Lower leg skin (tissue), 4 donors: ENCODE data around the gene KHDRBS2. TPM values are rescaled to one million over a fixed set of nuclear protein-coding genes. Genes with fewer than 3 reads are reported as not detected.

ENCODE experiments used
- DNase-seq, 2 donors: peaks; one replicate each; pipeline ENCODE4 v3.0.0-alpha.2; 2019; ENCODE audit warnings: low spot score in 2 of 2
- H3K4me3 ChIP-seq: fragments of 200-600 bp; sonication (generic); 2 replicates; pipeline ENCODE4 v1.5.1; 2017; ENCODE audit warnings: mild to moderate bottlenecking, low read depth; ENCODE audit not compliant: poor library complexity, severe bottlenecking
- POLR2A ChIP-seq, 2 donors: fragments of 450-650 bp; IDR thresholded peaks; one replicate each; pipeline ENCODE4 v1.6.1; 2016 to 2017; ENCODE audit warnings: antibody characterized with exemption in 2 of 2, mild to moderate bottlenecking in 1 of 2, moderate library complexity in 1 of 2
- WGBS, 2 donors: methylation state at CpG; one replicate each; pipeline ENCODE4 v1.1.5; 2018; 5-methylcytosine and 5-hydroxymethylcytosine counted together
- intact Hi-C: fragments of 100-400 bp; cut with DNase I; formaldehyde crosslinking; loops from one replicate; pipeline ENCODE4 v1.15.0; 2023; ENCODE audit warnings: low total_unique reads
- total RNA-seq, 4 donors: library from RNA; depleted of rRNA; stranded (reverse); fragments of >200 nt; gene quantifications; one replicate each; pipeline ENCODE4 v1.1.0, GENCODE V29; 2016
- TF ChIP-seq, protein P1 (sequence below), 3 donors: fragments of 450-650 bp; IDR thresholded peaks; one replicate each; pipeline ENCODE4 v1.5.1; 2016; ENCODE audit warnings: antibody characterized with exemption in 3 of 3, mild to moderate bottlenecking in 3 of 3, moderate library complexity in 2 of 3

Gene KHDRBS2
- total RNA-seq, 4 donors from 2014 or later, result 0.19 TPM; not detected in 3

DNA sequence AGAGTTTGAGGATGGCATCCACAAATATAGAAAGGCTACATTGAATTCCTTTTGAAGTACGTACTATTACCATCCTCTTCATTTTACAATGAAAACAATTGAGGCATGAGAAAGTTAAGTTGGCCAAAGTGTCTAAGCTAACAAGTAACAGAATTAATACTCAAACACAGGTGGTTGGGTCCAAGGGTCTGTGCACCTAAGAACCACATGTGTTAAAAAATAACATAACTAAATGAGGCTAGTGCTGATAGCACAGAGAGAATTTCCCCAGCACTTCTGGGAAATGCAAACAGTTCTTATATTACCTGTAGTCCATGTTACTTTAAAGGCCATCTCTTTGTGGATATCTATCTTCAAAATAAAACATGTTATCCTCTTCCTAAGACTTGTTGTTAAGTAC, 10.5 kb upstream of the KHDRBS2 start:
- no peak overlapping the region for H3K4me3 ChIP-seq
- no peak for TF ChIP-seq POLR2A (IDR thresholded peaks at IDR 0.05)
- TF ChIP-seq, protein P1, sequence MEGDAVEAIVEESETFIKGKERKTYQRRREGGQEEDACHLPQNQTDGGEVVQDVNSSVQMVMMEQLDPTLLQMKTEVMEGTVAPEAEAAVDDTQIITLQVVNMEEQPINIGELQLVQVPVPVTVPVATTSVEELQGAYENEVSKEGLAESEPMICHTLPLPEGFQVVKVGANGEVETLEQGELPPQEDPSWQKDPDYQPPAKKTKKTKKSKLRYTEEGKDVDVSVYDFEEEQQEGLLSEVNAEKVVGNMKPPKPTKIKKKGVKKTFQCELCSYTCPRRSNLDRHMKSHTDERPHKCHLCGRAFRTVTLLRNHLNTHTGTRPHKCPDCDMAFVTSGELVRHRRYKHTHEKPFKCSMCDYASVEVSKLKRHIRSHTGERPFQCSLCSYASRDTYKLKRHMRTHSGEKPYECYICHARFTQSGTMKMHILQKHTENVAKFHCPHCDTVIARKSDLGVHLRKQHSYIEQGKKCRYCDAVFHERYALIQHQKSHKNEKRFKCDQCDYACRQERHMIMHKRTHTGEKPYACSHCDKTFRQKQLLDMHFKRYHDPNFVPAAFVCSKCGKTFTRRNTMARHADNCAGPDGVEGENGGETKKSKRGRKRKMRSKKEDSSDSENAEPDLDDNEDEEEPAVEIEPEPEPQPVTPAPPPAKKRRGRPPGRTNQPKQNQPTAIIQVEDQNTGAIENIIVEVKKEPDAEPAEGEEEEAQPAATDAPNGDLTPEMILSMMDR (IDR thresholded peaks at IDR 0.05), result no peak
- DNase-seq, result no peak
- intact Hi-C loops, result no loop called here
- 91 to 94% methylated on average over 1 of the region's 1 CpG for WGBS, 2 donors

DNA sequence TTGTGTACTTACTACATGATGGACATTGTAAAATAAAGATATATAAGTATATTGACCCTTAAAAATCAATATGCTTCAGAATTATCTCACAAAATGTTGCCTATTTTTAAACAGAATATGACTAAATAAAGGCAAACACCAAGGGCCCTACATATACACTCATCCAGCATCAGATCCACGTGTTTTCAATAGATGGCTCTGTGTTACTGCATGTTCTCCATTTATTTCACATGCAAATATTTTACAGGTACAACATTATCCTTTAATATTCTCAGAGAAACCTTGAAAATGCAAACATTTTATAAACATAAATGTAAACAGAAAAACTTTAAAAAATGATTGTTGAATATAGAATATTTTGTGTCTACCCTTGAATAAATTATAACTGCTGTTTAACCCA, 2.9 kb upstream of the KHDRBS2 start:
- DNase-seq, result no peak
- 44% methylated on average over 1 of the region's 1 CpG for WGBS, 2 donors
- no peak for TF ChIP-seq POLR2A (IDR thresholded peaks at IDR 0.05)
- TF ChIP-seq, protein P1 (IDR thresholded peaks at IDR 0.05), result no peak
- no peak overlapping the region for H3K4me3 ChIP-seq
- intact Hi-C loops, result no loop called here

DNA sequence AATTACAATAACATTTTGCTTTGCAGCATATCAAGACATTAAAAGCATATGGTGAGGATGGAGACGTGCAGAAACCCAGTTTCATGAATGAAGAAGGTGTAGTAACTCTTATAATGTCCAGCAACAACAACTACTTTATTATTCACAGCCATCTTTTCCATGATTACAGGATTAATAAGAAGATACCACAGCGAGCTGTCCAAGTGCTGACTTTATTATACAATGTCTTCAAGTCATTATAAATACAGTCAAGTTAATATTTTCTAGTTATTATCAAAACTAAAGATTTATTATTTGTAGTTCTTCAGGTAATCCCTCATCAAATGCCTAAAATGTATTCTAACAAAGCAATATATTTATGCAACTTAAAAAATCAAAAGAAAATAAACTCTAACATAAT, 2.5 kb upstream of the KHDRBS2 start:
- intact Hi-C loops, result no loop called here
- WGBS, 2 donors, result 68 to 69% methylated on average over 2 of the region's 2 CpGs
- H3K4me3 ChIP-seq, result no peak overlapping the region
- TF ChIP-seq, protein P1 (IDR thresholded peaks at IDR 0.05), result no peak
- no peak for TF ChIP-seq POLR2A (IDR thresholded peaks at IDR 0.05)
- DNase-seq, result no peak

DNA sequence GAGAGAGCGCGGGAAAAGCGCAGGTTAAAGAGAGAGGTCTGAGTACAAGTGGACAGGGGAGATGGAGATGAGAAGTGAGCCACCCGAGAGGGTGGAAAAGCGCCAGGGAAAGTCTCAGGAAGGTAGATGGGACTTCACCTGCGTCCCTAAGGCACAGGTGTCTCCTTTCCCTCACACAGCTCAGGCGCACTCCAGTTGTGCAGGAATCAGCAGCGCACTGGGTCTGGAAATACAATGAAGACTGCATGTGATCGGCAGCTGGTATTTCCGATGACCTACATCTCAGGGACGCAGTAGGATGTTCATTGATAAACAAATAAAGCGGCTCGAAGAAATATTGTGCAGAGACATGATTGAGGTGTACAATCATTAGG, 432 bp upstream of the KHDRBS2 start:
- H3K4me3 ChIP-seq, result no peak overlapping the region
- TF ChIP-seq POLR2A (IDR thresholded peaks at IDR 0.05), result no peak
- TF ChIP-seq, protein P1 (IDR thresholded peaks at IDR 0.05), result no peak
- intact Hi-C loops, result no loop called here
- 3% methylated on average over 13 of the region's 13 CpGs for WGBS, 2 donors
- DNase-seq, result no peak

DNA sequence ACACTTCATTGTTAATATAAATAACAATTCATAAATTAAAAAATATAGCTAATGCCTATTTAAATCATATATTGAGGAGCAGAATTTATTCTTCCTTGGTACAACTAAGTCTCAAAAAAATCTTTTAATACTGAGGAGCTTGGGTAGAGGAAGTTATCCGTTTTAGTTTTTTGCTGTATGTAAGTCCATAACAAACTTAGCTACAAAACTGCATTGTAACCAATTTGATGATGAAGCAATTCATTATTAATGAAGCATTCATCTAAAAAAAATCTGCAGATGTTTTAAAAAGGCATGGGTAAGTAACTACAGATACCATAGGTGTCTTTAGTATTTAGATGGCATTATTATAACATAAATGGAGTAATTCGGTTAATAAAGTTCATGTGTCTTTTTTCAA, 1.3 kb downstream of the KHDRBS2 start:
- DNase-seq, result no peak
- intact Hi-C loops, result no loop called here
- TF ChIP-seq, protein P1 (IDR thresholded peaks at IDR 0.05), result no peak
- TF ChIP-seq POLR2A (IDR thresholded peaks at IDR 0.05), result no peak
- no peak overlapping the region for H3K4me3 ChIP-seq
- 30% methylated on average over 2 of the region's 2 CpGs for WGBS, 2 donors

DNA sequence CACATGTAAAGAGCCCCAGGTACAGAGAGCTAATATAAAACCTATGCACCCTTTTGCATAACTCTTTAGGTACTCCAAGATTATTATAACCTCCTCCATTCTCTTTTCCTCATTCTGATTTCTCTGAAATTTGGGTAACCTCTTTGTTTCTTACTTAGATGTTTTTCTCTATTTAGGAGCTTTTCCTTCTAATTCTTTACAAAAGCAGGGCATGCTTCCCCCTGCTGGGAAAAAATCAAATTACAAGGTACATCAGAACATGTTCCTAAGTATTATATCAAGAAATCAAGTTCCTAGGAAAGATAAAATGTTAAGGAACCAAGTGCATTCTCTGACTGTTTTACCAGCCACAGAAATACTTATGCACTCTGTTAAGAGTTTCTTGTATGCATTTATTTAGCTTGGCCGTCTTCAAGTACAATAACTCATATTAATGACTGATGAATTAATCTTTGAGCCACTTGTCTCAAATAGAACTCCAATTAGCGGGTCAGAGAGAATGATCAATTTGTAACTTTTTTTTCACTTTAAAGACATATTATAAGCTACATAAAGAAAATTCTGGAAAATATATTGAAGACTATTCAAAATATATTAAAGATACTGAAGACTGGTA, 2.1 kb downstream of the KHDRBS2 start:
- TF ChIP-seq, protein P1 (IDR thresholded peaks at IDR 0.05), result no peak
- no peak for TF ChIP-seq POLR2A (IDR thresholded peaks at IDR 0.05)
- DNase-seq, result no peak
- intact Hi-C loops, result no loop called here
- no peak overlapping the region for H3K4me3 ChIP-seq
- WGBS, 2 donors, result 50 to 53% methylated on average over 2 of the region's 2 CpGs
